Measurements from ENCODE around the gene MELTF.

The MELTF gene

GRCh38 chr3:197015790-197016736 lies 13.6 kb downstream of the MELTF start:
- H3K4me3 ChIP-seq (ENCODE audit: low read depth, low read length) = no peak overlapping the region
- no peak for TF ChIP-seq CTCF (IDR thresholded peaks at IDR 0.05; ENCODE audit: insufficient read depth, low read depth, low read length, missing control alignments)
- no peak for DNase-seq (ENCODE audit: low read depth)

GRCh38 chr3:197014942-197015575 lies 14.6 kb downstream of the MELTF start:
- DNase-seq (ENCODE audit: low read depth) = no peak
- no peak overlapping the region for H3K4me3 ChIP-seq (ENCODE audit: low read depth, low read length)
- no peak for TF ChIP-seq CTCF (IDR thresholded peaks at IDR 0.05; ENCODE audit: insufficient read depth, low read depth, low read length, missing control alignments)

GRCh38 chr3:197014024-197014423 lies 15.6 kb downstream of the MELTF start:
- no peak for DNase-seq (ENCODE audit: low read depth)
- TF ChIP-seq CTCF (IDR thresholded peaks at IDR 0.05; ENCODE audit: insufficient read depth, low read depth, low read length, missing control alignments) = no peak
- H3K4me3 ChIP-seq (ENCODE audit: low read depth, low read length) = no peak overlapping the region

GRCh38 chr3:197012540-197012883 lies 17.1 kb downstream of the MELTF start:
- DNase-seq (ENCODE audit: low read depth) = no peak
- TF ChIP-seq CTCF (IDR thresholded peaks at IDR 0.05; ENCODE audit: insufficient read depth, low read depth, low read length, missing control alignments) = no peak
- no peak overlapping the region for H3K4me3 ChIP-seq (ENCODE audit: low read depth, low read length)

- DNase-seq (ENCODE audit: low read depth) = no peak
- no peak overlapping the region for H3K4me3 ChIP-seq (ENCODE audit: low read depth, low read length)
- no peak for TF ChIP-seq CTCF (IDR thresholded peaks at IDR 0.05; ENCODE audit: insufficient read depth, low read depth, low read length, missing control alignments)
Observed at GRCh38 chr3:197011780-197012539, 17.7 kb downstream of the MELTF start.

GRCh38 chr3:197010556-197011351 lies 18.9 kb downstream of the MELTF start:
- TF ChIP-seq CTCF (IDR thresholded peaks at IDR 0.05; ENCODE audit: insufficient read depth, low read depth, low read length, missing control alignments) = no peak
- no peak for DNase-seq (ENCODE audit: low read depth)
- H3K4me3 ChIP-seq (ENCODE audit: low read depth, low read length) = no peak overlapping the region
